HG03521 (cell line): ENCODE data around the gene SLC4A1AP.
"Not testable (repeated sequence)": the region's sequence is repeated elsewhere in the genome, so short reads cannot be mapped to it uniquely, and the experiment has no call there.

Experiments
- ATAC-seq: cut with Tn5 transposase; IDR thresholded peaks from one replicate; pipeline ENCODE4 v1.9.1; 2021; ENCODE audit warnings: mild to moderate bottlenecking, moderate library complexity; ENCODE audit not compliant: unreplicated experiment

The SLC4A1AP gene

GRCh38 chr2:27652341-27652740 is 11.3 kb upstream of the SLC4A1AP start:
- ATAC-seq: no peak

GRCh38 chr2:27652790-27653189 is 10.9 kb upstream of the SLC4A1AP start:
- no peak for ATAC-seq

DNA sequence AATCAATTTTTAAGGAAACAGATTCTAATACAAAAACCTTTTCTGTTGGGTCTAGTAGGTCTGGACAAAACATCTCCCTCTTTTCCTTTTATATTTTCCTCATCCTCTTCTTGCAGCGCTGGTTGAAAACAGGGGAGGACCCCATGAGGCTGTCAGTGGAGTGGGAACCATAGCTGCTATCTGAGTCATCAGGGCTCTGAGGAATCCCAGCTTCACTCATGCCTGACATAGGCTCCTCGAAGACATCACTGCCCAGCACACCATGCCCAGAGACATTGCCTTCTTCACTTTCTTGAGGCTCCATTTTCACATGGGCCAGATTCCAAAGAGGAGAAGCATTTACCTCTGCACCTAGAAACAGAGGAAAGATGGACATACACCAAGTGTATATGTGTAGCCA is 10.3 kb upstream of the SLC4A1AP start:
- ATAC-seq: no peak

- no peak for ATAC-seq
Observed at GRCh38 chr2:27655155-27655951, 8.3 kb upstream of the SLC4A1AP start.

GRCh38 chr2:27661371-27661770 is 2.3 kb upstream of the SLC4A1AP start:
- ATAC-seq: no peak

DNA sequence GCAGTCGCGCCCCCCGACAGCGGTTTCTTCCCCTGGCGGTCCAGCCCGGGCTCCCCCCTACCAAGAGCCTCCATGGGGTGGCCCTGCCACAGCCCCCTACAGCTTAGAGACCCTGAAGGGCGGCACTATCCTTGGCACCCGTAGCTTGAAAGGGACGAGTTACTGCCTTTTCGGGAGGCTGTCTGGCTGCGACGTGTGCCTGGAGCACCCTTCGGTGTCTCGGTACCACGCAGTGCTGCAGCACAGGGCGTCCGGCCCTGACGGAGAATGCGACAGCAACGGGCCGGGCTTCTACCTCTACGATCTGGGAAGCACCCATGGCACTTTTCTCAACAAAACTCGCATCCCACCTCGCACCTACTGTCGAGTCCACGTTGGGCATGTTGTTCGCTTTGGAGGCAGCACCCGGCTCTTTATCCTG is 475 bp downstream of the SLC4A1AP start:
- peak; percentile 32 for ATAC-seq

GRCh38 chr2:27664622-27665363 is 1.1 kb downstream of the SLC4A1AP start:
- ATAC-seq: no peak

- no peak for ATAC-seq
Observed at GRCh38 chr2:27667446-27667845, 3.8 kb downstream of the SLC4A1AP start.

DNA sequence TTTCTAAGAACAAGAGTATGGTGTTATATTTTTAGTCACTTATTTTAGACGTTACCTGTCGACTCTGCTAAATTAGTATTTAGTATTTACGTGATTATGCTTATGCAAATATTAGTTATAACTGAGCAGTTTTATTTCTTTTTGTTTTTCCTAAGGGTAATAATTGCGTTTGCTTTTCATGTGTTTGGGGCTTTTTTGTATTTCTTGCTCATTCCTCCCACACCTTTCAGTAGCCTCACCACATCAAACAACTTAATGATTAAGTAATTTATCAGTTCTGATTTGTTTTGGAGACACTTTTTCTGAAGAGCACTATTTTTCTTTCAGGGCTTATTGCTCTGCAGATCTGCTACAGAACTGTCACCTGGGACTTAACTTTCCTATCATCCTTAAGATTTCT is 7.5 kb downstream of the SLC4A1AP start:
- no peak for ATAC-seq

- ATAC-seq: no peak
Observed at GRCh38 chr2:27672723-27673486, 9.2 kb downstream of the SLC4A1AP start.

GRCh38 chr2:27680571-27680970 is 16.9 kb downstream of the SLC4A1AP start:
- ATAC-seq: no peak

DNA sequence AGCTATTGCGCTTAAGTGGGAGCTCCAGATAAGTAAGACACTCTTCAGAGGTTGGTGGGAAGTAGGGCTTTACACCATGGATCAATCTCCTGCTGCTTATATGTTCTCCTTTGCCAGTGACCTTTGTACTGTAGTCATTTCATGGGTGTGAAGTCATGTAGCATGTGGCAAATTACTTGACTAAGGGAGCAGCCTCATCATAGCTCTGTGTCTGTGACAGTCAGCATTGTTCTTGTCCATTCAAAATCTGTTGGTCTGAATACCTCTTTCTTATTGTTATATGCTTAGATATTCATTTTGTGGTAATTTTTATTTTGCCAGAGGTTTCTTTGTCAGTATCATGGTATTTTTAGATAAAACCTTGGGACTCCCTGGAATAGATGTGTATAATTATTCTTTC is 18.2 kb downstream of the SLC4A1AP start:
- no peak for ATAC-seq

- ATAC-seq: not testable (repeated sequence)
Observed at GRCh38 chr2:27682334-27682771, 18.7 kb downstream of the SLC4A1AP start.

GRCh38 chr2:27683390-27684071 is 19.8 kb downstream of the SLC4A1AP start:
- peak; percentile 78 for ATAC-seq

GRCh38 chr2:27685006-27685405 is 21.3 kb downstream of the SLC4A1AP start:
- not testable (repeated sequence) for ATAC-seq

DNA sequence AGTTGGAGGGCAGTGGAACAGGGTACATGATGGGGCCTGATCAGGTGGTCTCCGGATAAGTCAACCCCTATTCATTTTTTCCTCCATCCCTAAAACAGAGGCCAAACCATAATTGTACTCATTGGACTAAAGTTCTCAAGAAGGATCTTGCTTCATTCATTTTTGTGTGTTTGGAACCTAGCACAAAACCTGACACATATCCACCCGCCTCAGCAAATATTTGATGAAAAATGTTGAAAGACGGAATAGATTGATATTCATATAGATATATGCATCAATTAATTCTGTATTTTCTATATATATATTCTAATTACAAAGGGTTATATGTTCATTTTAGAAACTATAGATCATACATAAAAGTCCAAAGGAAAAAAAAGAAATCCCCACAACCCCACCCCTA is 21.9 kb downstream of the SLC4A1AP start:
- ATAC-seq: no peak

DNA sequence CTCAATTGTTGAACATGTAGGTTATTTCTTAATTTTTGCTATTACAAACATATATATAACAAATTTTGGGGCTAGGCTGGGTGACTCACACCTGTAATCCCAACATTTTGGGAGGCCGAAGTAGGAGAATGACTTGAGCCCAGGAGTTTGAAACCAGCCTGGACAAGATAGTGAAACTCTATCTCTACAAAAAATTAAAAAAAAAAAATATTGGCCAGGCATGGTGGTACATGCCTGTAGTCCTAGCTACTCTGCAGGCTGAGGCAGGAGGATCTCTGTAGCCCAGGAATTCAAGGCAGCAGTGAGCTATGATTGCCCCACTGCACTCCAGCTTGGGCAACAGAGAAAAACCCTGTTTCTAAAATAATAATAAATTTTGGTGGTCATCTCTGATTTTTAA is 23.5 kb downstream of the SLC4A1AP start:
- ATAC-seq: no peak

- ATAC-seq: no peak
Observed at GRCh38 chr2:27689424-27689823, 25.7 kb downstream of the SLC4A1AP start.

- ATAC-seq: no peak
Observed at GRCh38 chr2:27690052-27690451, 26.4 kb downstream of the SLC4A1AP start.

- no peak for ATAC-seq
Observed at GRCh38 chr2:27697660-27698059, 34.0 kb downstream of the SLC4A1AP start.

GRCh38 chr2:27701676-27702075 is 38.0 kb downstream of the SLC4A1AP start:
- no peak for ATAC-seq
